ENCODE measurements around the gene TRMO.
A peak's percentile ranks its signal among the peaks of the same experiment; 100 is the strongest.
"Not testable (repeated sequence)": the region's sequence is repeated elsewhere in the genome, so short reads cannot be mapped to it uniquely, and the experiment has no call there.

The TRMO gene, protein sequence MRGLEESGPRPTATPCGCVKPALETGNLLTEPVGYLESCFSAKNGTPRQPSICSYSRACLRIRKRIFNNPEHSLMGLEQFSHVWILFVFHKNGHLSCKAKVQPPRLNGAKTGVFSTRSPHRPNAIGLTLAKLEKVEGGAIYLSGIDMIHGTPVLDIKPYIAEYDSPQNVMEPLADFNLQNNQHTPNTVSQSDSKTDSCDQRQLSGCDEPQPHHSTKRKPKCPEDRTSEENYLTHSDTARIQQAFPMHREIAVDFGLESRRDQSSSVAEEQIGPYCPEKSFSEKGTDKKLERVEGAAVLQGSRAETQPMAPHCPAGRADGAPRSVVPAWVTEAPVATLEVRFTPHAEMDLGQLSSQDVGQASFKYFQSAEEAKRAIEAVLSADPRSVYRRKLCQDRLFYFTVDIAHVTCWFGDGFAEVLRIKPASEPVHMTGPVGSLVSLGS

GRCh38 chr9:97921959-97922724 lies at the start of gene TRMO:
Gene TRMO (minus strand): TSS chr9:97922500. CDS start chr9:97922493, 7 bp downstream.
- DNase-seq, result peak; percentile 98

GRCh38 chr9:97970165-97970564 lies 47.9 kb upstream of the TRMO start:
- DNase-seq, result no peak

GRCh38 chr9:97969014-97969413 lies 46.7 kb upstream of the TRMO start:
- no peak for DNase-seq

- DNase-seq, result no peak
Observed at GRCh38 chr9:97966493-97966892, 44.2 kb upstream of the TRMO start.

DNA sequence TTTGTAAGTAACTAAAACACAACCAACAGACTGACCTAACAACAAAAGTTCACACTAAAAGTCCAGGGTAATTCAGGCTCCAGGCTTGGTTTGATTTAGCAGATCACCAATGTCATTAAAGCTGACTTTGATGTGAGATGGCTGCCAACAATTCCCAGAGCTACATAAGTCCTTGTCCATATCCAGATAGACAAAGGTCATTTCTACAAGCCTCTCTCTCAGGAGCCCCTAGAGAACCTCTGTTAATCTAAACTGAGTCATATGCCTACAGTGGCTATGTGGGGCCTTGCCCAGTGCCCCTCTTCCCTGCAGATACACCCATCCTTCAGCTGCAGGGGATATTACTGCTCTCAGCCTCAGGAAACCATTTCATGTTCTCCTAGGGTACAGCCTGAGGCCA lies 42.6 kb upstream of the TRMO start:
- no peak for DNase-seq

- DNase-seq, result no peak
Observed at GRCh38 chr9:97963232-97963631, 40.9 kb upstream of the TRMO start.

GRCh38 chr9:97962575-97962974 lies 40.3 kb upstream of the TRMO start:
- no peak for DNase-seq

DNA sequence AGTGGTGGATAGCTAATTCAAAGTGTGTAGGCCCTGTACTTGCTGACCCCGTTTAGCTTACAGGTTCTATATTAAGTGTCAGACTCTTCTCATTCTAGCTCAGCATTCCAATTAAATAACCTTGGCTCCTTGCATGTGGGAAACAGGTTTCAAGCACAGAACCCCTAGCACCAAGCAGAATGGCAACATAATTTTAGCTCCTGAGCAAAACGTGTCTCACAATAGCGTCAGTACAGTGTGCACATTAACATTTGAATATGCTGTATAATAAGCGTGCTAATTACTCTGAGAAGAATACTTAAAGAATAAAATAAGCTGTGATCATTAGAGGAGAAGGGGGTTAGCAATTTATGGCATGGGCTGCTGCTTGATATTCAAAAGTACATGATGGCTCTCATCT lies 39.8 kb upstream of the TRMO start:
- DNase-seq, result no peak

GRCh38 chr9:97961361-97961760 lies 39.1 kb upstream of the TRMO start:
- no peak for DNase-seq

DNA sequence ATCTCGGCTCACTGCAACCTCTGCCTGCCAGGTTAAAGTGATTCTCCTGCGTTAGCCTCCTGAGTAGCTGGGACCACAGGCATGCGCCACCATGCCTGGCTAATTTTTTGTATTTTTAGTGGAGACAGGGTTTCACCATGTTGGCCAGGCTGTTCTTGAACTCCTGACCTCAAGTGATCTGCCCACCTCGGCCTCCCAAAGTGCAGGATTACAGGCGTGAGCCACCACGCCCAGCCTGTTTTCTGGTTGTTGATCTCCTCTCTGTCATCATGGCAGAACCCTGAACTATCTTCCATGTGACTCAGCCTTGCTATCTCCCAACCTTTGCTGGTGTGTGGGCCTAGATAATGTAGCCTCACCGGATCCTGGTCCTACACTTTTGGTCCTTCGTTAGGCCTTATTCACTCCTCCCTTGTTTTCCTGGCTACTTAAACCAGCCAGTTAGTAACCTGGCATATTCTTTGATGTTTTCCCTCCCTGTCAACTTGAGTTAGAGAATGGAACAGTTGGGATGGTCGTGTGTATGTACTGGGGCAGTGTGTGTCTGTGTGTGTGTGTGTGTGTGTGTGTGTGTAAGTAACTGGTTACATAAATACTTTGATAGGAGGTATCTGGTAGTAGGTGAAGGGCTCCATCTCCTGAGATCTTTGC lies 38.5 kb upstream of the TRMO start:
- DNase-seq, result not testable (repeated sequence)

DNA sequence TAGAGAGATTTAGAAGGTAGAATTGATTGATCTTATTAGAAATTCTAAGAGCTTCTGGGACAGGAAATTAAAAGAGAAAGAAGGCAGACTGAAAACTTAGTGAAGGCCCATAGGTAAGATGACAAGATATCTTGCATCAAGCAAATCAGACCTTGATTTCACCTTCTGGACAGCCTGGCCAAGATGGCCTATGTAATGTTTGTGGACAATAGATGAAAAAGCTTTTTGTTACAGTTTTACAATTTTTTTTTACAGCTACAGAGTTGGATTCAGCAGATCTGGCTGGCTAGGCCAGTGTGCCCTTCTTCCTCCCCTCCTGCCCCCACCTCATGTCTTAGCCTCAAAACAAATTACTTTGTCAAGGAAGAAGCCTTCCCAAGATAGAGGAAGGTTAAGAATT lies 37.3 kb upstream of the TRMO start:
- DNase-seq, result no peak

DNA sequence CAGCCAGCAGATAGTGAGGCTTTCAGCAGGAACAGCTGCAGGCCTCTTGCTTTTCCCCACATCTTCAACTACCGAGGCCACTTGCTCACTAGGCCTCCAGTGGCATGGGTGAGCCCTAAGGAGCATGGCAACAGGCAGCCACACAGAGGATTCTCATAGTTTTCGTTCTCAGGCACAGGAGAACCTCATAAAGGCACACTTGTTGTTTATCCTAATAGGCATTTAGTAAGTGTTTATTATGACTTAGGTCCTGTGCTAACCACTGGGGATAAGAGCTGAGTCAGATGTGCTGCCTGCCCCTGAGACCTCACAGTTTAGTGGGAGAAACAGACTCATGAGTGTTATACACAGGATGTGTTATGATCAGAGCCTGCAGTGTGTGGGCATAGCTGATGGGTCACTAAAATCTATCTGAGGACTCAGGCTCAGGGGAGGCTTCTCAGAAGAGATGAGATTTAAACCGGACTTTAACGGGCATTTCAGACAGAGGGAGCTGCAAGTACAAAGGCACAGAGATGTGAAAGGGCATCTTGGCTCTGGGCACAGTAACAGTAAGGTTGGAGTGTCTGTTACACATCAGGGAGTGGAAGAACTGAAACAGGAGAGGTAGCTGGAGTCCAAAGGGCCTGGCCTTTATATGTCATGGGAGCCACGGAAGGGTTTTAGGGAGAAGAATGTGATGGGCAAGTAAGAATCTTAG lies 36.7 kb upstream of the TRMO start:
- DNase-seq, result no peak

GRCh38 chr9:97956331-97956730 lies 34.0 kb upstream of the TRMO start:
- no peak for DNase-seq

GRCh38 chr9:97954550-97954989 lies 32.3 kb upstream of the TRMO start:
- DNase-seq, result peak; percentile 70 to 76

DNA sequence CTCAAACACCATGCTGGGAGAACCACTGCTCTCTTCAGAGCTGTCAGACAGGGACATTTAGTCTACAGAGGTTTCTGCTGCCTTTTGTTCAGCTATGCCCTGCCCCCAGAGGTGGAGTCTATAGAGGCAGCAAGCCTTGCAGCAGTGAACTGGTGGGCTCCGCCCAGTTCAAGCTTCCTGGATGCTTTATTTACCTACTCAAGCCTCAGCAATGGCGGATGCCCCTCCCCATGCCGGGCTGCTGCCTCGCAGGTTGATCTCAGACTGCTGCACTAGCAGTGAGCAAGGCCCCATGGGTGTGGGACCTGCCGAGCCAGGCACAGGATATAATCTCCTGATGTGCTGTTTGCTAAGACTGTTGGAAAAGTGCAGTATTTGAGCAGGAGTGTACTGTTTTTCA lies 28.6 kb upstream of the TRMO start:
- peak; percentile 20 to 23 for DNase-seq

DNA sequence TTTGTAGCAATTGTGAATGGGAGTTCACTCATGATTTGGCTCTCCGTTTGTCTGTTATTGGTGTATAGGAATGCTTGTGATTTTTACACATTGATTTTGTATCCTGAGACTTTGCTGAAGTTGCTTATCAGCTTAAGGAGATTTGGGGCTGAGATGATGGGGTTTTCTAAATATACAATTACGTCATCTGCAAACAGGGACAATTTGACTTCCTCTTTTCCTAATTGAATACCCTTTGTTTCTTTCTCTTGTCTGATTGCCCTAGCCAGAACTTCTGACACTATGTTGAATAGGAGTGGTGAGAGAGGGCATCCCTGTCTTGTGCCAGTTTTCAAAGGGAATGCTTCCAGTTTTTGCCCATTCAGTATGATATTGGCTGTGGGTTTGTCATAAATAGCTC lies 24.8 kb upstream of the TRMO start:
- DNase-seq, result not testable (repeated sequence)

DNA sequence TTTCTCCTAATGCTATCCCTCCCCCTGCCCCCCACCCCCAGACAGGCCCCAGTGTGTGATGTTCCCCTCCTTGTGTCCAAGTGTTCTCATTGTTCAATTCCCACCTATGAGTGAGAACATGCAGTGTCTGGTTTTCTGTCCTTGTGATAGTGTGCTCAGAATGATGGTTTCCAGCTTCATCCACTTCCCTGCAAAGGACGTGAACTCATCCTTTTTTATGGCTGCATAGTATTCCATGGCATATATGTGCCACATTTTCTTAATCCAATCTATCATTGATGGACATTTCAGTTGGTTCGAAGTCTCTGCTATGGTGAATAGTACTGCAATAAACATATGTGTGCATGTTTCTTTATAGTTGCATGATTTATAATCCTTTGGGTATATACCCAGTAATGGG lies 23.2 kb upstream of the TRMO start:
- DNase-seq, result not testable (repeated sequence)

DNA sequence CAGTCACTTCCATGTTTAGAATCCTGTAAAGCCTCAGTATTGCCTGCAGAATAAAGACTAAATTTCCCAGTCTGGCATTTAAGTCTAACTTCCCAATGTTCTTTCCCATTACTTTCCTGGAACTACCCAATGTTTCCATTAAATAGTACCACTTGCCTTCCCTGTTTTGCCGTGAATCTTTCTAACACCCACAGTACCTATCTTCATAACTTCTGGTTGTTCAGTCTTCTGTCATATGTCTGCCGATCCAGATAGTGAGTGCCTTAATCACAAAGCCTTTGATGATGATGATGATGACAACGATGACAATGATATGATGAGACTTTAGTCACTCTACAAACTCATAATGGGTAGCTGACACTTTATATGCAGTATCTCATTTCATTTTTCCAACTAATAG lies 22.3 kb upstream of the TRMO start:
- DNase-seq, result no peak

GRCh38 chr9:97943308-97943855 lies 21.1 kb upstream of the TRMO start:
- no peak for DNase-seq

GRCh38 chr9:97941323-97941722 lies 19.0 kb upstream of the TRMO start:
- DNase-seq, result no peak

DNA sequence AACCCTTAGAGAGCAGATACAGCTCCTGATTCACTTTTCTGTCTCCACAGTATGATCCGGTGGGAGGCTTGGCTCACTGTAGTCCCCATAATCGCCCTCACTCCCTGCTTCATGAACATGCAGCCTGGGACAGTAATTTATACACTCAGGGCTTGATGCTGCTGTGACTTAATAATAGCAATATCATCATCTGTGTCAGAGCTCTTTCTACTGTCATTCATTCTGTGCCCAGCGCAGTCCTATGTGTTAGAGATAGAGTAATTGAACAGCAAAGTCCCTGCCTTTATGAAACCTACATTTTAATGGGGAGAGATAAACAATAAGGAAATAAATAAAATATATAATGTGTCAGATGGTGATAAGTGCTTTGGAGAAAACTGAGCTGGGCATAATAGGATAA lies 18.4 kb upstream of the TRMO start:
- no peak for DNase-seq

GRCh38 chr9:97940233-97940632 lies 17.9 kb upstream of the TRMO start:
- no peak for DNase-seq

Measured in CD4-positive, alpha-beta T cell treated with Interleukin-4 for 1 hour (primary cell).